HG03108 (cell line): ENCODE measurements around the gene LCN15.
A peak's percentile ranks its signal among the peaks of the same experiment; 100 is the strongest.
"Not testable (repeated sequence)": the region's sequence is repeated elsewhere in the genome, so short reads cannot be mapped to it uniquely, and the experiment has no call there.

ENCODE experiments used
- ATAC-seq: cut with Tn5 transposase; IDR thresholded peaks from one replicate; pipeline ENCODE4 v1.9.1; 2021; ENCODE audit warnings: moderate library complexity; ENCODE audit not compliant: unreplicated experiment

The LCN15 gene, protein sequence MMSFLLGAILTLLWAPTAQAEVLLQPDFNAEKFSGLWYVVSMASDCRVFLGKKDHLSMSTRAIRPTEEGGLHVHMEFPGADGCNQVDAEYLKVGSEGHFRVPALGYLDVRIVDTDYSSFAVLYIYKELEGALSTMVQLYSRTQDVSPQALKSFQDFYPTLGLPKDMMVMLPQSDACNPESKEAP

DNA sequence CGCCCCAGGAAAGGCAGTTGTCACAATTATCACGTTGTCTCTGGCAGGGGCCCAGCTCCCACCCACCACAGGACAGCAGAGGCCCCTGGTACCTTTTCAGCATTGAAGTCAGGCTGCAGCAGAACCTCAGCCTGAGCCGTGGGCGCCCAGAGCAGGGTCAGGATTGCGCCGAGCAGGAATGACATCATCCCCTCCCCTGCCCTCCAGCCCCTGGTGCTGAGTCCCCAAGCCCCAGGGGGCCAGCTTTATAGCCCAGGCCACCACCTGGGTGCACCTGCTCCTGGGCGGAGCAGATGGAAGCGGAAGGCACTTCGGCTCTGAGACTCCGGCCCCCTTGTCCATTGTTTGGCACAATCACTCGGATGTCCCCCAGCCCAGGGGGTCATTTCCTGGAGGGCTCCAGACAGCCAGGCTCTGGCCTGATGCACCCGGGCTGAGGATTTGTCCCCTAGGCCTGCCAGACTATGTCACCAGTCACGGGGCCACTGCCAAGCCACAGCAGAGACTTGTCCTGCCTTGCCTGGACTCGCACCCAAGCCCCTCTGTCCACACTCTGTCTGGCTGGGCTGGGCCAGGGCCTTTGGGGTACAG lies at the start of gene LCN15:
TSS of gene LCN15 (minus strand) at position 218 of the 591 bp plus-strand sequence. CDS start at position 188, 30 bp downstream.
- ATAC-seq = no peak

DNA sequence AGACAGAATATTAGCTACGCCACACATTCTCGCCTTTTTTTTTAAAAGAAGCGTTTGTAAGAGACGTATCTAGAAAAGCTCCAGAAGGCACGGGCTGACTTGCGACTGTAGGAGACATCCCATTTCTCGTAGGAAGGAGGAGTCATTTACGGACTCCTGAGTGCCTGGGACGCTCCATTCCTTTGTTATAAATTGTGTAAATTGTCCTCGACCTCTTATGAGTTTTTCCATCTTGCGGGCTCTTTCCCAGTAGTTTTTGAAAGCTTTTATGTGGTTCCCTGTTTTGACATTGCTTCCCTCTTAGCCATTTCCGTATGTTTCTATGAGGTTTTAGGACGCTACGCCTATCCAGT lies 44.5 kb upstream of the LCN15 start:
- no peak for ATAC-seq

DNA sequence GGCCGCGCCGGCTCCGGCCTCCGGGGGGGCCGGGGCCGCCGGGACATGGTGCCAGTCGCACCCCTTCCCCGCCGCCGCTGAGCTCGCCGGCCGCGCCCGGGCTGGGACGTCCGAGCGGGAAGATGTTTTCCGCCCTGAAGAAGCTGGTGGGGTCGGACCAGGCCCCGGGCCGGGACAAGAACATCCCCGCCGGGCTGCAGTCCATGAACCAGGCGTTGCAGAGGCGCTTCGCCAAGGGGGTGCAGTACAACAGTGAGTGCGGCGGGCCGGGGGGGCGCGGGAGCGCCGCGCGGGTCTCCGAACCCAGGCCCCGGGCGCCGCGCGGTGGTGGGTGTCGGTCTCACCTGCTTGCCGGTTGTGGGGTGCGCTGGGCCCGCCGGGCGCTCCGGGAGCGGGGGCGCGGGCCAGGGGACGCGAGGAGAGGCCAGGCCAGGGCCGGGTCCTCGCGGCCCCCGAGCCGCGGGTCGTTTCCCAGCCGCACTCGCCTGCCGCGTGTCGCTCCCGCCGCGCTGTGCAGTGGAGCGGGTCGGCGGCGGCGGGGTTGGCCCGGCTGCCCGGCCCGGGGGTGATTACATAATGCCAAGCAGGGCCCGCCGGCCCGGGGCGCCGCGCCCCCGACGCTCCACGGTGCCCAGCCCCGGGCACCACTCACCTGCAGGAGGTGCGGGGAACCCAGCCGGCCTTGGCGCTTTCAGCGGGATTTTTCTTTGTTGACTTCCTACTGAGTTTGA lies 43.9 kb upstream of the LCN15 start:
- ATAC-seq = peak; percentile 14

DNA sequence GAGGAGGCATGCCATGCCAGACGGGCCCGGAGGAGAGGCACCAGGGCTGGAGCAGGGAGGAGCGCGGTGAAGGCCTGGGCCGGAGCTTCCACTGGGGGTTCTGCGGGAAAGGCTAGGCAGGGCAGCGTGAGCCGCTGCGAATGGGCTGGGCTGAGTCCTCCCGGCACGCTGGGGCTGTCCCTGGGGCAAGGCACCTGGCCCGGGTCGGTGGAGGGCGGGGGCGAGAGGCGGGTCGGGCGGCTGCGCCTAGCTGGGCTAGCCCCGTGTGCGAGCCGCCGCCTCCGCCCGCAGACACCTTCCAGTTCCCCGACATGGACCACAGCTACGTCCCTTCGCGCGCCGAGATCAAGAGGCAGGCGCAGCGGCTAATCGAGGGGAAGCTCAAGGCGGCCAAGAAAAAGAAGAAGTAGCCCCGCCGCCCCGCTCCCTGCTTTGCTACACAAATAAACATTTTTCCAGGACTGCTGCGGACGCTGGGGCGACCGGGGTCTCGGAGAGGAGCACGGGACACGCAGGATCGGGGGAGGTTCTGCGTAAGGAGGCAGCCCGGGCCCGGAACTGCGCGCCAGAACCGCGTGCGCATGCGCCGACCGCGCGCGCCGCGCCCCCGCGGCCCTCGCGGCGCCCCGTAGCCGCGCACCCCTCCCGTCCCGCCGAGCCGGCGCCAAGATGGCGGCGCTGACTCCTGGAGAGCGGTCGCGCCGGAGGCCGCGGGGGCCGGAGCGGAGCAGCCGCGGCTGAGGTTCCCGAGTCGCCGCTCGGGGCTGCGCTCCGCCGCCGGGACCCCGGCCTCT lies 43.2 kb upstream of the LCN15 start, which contains the start of gene RABL6:
TSS of gene RABL6 (plus strand) at position 668 of the 794 bp plus-strand sequence. CDS start 249 bp downstream, outside the sequence.
- peak; percentile 54 for ATAC-seq

DNA sequence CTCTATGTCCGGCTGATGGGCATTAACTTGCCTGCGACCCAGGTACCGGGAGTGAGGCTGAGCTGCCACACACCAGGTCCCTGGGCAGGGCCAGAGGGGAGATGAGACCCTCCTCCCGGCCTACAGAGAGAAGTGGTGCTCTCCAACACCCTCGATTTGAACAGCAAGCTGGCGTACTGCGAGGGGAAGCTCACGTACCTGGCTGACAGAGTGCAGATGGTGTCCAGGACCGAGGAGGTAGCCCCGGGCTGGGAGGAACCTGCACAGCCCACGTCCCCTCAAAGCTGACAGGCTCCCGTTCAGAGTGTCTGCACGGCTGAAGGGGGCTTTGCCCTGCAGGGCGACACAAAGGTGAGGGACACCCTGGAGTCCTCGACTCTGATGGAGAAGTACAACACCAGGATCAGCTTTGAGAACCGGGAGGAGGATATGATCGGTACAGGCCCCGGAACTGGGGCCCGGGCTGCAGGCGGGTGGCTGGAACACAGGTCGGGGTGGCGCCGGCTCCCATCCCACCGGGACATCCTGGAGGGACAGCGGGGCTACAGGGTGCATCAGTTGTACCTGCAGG lies 42.4 kb upstream of the LCN15 start:
- no peak for ATAC-seq

DNA sequence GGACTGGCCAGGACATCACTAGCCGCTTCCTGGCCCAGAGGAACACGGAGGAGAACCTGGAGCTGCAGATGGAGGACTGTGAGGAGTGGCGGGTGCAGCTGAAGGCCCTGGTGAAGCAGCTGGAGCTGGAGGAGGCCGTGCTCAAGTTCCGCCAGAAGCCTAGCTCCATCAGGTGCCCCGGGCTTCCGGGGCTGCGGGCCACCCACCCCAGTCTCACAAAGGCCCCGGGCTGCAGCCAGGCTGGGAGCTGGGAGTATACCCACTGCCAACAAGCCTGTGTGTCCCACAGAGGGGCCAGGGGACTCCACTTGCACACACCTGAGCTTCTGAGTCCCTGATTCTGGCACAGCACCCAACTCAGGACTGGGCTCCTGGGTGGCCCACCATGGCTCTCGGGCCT lies 41.7 kb upstream of the LCN15 start:
- no peak for ATAC-seq

DNA sequence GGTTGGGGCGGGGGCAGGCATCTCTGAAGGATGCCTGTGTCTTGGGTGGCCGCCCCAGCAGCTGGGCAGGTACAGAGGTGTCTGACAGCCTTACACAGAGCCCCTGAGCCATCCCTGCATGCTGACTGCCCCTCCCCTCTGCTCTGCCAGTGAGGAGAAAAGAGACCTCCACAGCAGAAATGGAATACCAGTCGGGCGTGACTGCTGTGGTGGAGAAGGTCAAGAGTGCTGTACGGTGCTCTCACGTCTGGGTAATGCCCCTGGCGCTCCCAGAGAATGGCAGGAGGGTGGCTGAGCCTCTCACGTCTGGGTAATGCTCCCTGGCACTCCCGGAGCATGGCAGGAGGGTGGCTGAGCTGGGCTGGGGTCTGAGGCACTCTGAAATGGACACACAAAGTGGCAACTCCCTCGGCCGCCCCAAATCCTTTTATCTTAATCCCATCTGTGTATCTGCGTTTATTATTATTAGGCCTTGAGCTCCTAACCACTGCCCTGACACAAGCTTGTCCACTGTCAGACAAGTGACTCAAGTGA lies 41.0 kb upstream of the LCN15 start:
- ATAC-seq = no peak

DNA sequence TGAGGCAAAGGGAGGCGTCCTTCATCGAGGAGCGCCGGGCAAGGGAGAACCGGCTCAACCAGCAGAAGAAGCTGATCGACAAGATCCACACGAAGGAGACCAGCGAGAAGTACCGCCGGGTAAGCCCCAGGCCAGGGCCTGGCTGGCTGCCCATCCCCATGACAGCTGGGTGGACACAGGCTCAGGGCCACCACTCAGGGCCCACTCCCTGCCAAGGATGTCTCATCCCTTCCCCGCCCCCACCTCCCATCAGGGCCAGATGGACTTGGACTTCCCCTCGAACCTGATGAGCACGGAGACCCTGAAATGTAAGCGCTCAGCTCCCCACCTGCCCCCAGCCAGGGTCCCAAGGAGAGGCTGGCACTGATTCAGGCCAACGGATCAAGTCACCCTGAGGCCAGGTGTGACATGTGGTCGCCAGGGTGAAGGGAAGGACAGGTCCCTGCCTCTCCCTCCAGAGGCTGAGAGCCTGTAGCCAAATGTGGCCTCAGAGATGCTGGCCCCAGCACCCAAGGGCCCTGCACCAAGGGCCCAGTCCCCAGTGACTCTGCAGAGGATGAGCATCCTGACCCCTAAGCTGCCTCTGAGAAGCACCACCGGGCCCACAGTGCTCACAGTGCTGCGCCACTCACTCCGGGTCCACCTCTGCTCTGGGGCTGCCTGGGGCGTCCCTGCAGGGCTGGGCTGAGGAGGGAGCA lies 40.3 kb upstream of the LCN15 start:
- no peak for ATAC-seq

DNA sequence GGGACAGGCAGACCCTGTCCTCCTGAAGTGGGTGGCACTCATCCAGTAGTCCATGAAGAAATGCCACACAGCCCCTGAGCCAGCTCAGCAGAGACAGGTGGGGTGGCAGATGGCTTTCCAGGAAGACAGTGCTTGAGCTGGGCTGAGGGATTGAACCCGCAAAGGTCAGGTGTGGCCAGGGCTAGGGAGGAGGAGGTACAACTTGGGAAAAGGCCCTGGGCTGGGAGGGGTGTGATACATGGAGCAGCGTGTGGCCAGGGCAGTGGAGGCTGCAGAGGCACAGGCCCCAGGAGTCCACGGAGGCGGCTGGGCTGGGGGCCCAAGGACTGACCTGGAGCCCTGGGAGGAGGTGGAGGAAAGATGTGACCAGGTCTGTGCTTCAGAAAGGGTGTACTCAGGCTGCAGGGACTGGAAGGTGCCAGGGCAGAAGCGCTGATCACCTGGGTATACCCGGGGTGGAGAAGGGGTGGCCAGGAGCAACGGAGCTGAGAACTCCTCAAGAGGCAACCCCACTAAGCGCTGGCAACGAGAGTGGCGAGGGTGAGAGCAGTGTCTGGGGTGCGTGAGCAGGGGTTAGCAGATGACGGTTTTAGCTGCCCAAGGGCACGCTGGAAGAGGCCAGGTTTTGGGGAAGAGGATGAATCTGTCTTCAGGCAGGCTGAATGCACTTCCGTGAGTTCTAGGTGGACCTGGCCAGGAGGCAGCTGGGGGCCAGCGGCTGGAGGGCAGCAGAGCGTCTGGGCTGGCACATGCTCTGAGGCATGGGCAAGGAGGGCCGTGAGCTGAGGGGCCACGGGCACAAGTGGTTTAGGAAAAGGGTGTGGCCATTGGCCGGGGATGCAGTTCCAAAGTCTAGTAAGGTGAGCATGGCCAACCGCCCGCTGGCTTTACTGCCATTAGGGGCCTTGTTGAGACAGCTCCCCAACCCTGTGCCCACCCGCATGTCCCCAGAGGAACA lies 39.5 kb upstream of the LCN15 start:
- ATAC-seq = no peak

DNA sequence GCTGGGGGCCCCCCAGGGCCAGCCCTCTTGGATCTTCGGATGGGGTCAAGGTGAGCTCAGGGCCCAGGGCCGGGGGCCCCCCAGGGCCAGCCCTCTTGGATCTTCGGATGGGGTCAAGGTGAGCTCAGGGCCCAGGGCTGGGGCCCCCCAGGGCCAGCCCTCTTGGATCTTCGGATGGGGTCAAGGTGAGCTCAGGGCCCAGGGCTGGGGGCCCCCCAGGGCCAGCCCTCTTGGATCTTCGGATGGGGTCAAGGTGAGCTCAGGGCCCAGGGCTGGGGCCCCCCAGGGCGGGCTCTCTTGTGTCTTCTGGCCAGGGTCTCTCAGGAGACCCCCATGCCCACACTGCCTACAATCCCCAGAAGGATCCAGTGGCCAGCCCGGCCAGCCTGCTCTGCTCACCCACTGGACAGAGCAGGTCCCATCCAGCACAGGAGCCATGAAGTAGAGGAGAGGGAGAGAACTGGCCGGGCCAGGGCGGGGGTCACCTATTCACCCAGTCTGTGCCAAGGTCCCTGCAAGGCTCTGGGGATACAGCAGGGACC lies 38.8 kb upstream of the LCN15 start:
- not testable (repeated sequence) for ATAC-seq

DNA sequence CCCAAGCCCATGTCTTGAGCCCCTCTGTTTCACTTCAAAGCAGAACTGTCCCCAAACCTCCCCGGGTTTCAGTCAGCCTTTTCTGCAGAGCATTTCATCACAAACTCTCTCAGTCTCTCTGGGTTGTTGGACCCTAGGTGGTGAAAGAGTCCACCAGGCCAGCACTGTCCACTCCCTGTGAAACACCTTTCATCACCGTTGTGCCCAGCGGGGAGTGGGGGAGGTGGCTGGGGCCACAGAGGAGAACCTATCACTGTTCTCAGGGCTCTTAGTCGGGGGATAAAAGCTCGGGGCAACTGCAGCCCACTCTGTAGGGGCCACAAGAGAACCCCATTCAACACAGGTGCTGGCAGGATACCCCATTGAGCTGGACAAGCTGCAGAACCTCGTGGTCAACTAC lies 38.0 kb upstream of the LCN15 start:
- ATAC-seq = no peak

DNA sequence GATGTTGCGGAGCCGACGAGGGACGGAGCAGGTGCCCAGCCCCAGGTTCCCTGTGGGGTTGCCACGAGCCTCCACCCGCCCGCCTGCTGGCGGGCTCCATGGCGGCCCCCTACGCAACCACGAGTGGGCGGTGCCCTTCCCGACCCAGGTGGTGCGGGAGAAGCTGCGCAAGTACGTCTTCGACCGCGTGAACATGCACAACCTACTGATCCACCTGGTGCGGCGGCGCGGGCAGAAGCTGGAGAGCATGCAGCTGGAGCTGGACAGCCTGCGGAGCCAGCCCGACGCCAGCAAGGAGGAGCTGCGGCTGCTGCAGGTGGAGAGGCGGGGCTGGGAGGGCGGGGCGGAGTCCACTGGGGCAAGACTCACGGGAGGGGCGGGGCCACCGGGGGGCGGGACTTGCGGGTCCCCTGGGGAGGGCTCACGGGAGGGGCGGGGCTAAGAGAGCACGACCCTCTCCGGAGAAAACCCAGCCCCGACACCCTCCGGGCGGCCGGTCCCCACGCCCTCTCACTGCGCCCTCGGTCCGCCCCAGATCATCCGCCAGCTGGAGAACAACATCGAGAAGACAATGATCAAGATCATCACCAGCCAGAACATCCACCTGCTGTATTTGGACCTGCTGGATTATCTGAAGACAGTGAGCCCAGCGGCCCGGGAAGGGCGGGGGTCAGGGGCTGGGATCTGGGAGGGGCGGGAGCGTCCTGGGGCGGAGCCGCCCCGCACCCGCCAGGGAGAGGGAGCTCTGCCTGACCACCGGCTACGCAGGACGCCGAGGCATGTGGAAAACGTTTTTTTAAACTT lies 35.7 kb upstream of the LCN15 start:
- ATAC-seq = no peak

DNA sequence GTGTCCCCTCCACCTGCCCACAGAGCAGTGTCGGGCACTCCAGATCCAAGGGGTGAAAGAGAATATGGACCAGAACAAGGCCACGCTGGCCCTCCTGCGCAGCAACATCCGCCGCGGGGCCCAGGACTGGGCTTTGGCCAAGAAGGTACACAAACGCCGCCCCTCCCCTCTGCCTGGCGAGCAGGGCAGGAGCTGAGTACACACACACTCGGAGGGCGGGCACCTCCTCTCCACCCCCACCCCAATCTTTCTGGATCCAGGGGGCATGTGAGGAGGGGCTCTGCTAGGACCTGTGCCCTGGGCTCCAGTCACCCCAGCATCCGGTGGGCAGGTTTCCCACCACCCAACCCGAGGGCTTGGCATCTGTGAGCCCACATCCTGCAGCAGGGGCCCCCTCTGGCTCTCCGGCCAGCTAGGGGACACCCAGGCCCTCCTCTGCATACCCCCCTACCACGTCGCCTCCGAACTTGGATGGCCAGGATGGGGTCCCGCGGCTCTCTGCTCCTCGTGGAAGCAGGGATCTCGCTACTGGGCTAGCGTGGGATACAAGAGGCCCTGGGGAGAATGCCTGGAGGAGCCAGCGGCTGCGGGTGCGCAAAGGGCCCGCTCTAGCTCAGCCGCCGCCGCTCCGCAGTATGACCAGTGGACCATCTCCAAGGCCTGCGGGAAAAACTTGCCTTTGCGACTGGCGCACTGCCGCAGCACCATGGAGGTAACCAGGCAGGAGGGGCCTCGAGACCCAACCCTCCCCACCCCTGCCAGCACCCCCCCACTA lies 34.9 kb upstream of the LCN15 start:
- ATAC-seq = no peak

DNA sequence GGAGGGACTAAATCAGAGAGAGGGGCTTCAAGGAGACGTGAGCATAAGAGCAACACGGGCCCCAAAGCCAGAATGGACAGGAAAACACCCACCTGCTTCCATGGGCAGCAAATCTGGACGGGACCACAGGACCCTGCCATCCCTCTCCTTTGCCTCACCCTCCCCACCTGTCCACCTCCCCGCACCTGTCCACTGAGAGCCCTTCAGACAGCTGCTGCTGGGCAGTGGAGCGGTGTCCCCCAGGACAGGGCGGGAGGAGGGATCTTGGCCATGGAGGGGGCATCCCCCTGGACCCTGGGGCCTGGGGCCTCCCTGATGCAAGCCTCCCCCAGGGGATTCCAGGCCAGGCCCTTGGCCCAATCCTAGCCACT lies 34.4 kb upstream of the LCN15 start:
- ATAC-seq = no peak

DNA sequence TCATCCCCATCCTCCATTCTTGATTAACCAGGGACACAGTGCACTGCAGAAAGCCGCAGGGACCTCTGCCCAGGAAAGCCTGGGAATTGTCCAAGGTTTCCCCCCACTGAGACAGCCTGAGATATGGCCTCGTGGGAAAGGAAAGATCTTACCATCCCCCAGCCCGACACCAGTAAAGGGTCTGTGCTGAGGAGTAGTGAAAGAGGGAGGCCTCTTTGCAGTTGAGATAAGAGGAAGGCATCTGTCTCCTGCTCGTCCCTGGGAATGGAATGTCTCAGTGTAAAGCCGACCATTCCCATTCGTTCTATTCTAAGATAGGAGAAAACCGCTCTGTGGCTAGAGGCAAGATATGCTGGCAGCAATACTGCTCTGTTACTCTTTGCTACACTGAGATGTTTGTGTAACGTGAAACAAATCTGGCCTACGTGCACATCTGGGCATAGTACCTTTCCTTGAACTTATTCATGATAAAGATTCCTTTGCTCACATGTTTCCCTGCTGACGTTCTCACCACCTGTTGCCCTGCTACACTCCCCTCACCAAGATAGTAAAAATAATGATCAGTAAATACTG lies 32.5 kb upstream of the LCN15 start:
- ATAC-seq = not testable (repeated sequence)

DNA sequence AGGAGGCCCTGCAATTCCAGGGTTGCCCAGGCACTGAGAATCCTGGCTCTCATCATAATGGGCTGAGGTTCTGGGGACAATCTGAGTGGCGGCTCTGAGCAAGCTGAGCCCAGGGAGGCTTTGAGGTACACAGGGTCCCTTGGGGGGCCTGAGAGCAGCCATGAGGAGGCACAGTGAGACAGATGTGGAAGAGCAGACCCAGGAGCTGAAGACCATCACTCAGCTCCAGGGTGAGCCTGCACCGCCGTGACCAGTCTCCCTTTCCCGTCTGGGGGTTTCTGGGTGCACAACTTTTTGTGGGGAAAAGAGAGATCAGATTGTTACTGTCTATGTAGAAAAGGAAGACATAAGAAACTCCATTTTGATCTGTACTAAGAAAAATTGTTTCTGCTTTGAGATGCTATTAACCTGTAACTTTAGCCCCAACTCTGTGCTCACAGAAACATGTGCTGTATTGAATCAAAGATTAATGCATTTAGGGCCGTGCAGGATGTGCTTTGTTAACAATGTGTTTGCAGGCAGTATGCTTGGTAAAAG lies 32.0 kb upstream of the LCN15 start, which contains the start of gene CCDC183:
TSS of gene CCDC183 (plus strand) at position 101 of the 537 bp plus-strand sequence. CDS start at position 161, 60 bp downstream.
- ATAC-seq = no peak

DNA sequence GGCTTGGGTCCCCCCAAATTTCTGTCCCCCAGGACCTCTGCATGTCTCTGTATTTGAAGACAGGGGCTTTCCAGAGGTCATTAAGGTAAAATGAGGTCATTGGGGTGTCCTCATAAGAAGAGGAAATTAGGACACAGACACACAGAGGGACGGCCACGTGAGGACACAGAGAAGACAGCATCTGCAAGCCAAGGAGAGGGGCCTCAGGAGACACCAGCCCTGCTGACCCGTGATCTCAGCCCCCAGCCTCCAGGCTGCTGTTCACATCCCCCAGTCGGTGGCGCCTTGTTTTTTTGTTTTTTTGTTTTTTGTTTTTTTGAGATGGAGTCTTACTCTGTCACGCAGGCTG lies 30.7 kb upstream of the LCN15 start:
- no peak for ATAC-seq
